Dendritic cell treated with granulocyte-macrophage colony-stimulating factor and Interleukin-4, amounts not matched to agents 40 ng/mL and 50 ng/mL, for 4 days (primary cell): ENCODE data around the gene ESD.
"Not testable (repeated sequence)": the region's sequence is repeated elsewhere in the genome, so short reads cannot be mapped to it uniquely, and the experiment has no call there.

Experiments
- H3K27ac Mint-ChIP-seq: one replicate; pipeline ENCODE4 v1.8.0; 2022; ENCODE audit warnings: mild to moderate bottlenecking, mixed read lengths
- H3K27me3 Mint-ChIP-seq: one replicate; pipeline ENCODE4 v1.8.0; 2022; ENCODE audit warnings: mild to moderate bottlenecking, mixed read lengths
- H3K36me3 Mint-ChIP-seq: one replicate; pipeline ENCODE4 v1.8.0; 2022; ENCODE audit warnings: low read depth, mixed read lengths
- H3K4me1 Mint-ChIP-seq: one replicate; pipeline ENCODE4 v1.8.0; 2022; ENCODE audit warnings: low read depth, mixed read lengths
- H3K4me3 Mint-ChIP-seq: one replicate; pipeline ENCODE4 v1.8.0; 2022; ENCODE audit warnings: mild to moderate bottlenecking, moderate library complexity, mixed read lengths
- H3K9me3 Mint-ChIP-seq: one replicate; pipeline ENCODE4 v1.8.0; 2022; ENCODE audit warnings: mixed read lengths
- intact Hi-C: fragments of 100-400 bp; cut with micrococcal nuclease; formaldehyde crosslinking; loops from one replicate; pipeline ENCODE4 v1.15.0; 2022

Gene ESD

DNA sequence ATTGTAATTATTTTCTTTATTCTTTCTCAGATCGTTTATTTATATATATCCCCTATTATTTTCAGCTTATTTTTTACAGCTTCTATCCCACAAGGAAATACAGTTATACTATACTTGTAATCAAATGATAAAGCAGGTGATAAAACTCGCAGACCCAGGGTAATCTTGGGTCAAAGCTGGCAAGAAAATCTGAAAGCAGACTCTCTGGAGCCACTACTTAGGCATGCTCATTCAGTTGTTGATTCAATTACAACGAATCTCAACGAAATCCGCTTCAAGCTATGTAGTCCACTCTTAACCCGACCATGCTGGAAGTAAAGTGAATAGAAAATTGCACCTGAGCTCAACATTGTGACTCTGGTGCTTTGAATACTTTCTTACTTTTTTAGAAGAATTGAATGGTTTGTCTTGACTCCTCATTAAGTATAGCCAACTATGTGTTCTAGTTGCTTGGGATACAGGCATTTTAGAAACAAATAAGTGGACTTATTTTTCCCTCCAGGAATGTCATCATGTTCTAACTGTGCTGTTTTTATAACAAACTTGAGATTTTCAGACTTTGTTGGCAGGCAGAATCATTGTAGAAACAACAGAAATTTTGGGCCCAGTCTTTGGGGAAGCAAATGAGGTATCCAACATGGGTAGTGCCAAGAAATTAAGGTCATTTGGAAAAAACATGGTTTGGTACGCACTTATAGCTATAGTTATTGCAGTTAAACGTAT lies 21.4 kb downstream of the ESD start:
- Mint-ChIP-seq H3K27me3 (no peaks in the 10 kb centered on the region), H3K36me3 (peaks cover 82% of the 10 kb centered on the region), H3K27ac (no peak overlapping the region), H3K4me1 (no peaks in the 10 kb centered on the region), H3K9me3 (no peaks in the 10 kb centered on the region), H3K4me3 (no peak overlapping the region)
- intact Hi-C loops: no loop called here

DNA sequence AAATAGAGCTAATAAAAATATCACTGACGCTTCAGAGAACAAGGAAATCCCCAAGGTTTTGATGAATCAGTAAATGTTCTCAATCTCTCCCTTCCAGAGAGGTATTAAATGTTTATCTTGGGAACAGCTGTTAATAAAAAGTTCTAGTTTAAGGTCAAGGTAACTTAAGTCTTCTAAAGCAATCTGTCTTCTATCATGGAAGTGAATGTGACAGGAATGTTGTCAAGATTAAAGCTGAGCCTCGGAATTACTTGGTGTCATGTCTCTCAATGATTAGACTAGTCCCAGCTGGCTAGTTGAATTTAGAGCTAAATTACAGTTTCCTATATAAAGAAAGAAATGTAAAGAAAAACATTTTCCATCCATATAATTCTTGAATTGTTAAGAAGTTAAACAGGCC lies 23.4 kb downstream of the ESD start:
- H3K4me3 Mint-ChIP-seq: no peak overlapping the region
- intact Hi-C loops: no loop called here
- H3K27ac Mint-ChIP-seq: no peak overlapping the region
- H3K27me3 Mint-ChIP-seq: no peaks in the 10 kb centered on the region
- H3K36me3 Mint-ChIP-seq: peaks cover 80% of the 10 kb centered on the region
- no peaks in the 10 kb centered on the region for H3K9me3 Mint-ChIP-seq
- no peaks in the 10 kb centered on the region for H3K4me1 Mint-ChIP-seq

DNA sequence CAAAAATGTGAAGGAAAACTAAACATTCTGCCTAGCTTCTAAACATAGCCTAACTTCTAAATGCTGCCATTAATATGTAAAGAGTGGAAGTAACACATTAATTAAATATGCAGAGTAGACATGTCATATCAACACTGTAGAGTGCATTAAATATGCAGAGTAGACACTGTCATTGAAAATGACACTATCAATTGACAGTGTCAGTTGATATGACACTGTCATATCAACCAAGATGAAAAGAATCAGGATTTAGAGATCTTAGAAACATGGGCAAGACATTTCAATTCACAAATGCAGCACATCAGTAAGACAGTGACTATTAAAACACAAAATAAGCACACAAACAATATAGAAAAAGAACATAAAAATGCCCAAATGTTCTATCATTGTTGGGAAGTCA lies 25.3 kb downstream of the ESD start:
- Mint-ChIP-seq H3K4me1 (no peaks in the 10 kb centered on the region), H3K9me3 (no peaks in the 10 kb centered on the region), H3K27ac (no peak overlapping the region), H3K4me3 (no peak overlapping the region), H3K27me3 (no peaks in the 10 kb centered on the region), H3K36me3 (peaks cover 66% of the 10 kb centered on the region)
- intact Hi-C loops: no loop called here

DNA sequence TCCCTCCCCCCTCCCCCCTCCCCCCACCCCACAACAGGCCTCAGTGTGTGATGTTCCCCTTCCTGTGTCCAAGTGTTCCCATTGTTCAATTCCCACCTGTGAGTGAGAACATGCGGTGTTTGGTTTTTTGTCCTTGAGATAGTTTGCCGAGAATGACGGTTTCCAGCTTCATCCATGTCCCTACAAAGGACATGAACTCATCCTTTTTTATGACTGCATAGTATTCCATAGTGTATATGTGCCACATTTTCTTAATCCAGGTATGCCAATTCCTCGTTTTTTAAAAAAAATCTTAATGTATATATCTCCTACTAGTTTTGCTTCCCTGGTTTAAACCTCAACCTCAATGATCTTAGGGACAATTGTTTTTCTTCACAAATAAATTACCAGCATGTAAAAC lies 27.0 kb downstream of the ESD start:
- H3K27me3 Mint-ChIP-seq, H3K4me3 Mint-ChIP-seq, intact Hi-C loops, H3K4me1 Mint-ChIP-seq, H3K9me3 Mint-ChIP-seq, H3K27ac Mint-ChIP-seq: not testable (repeated sequence)
- peaks cover 49% of the 10 kb centered on the region for H3K36me3 Mint-ChIP-seq

DNA sequence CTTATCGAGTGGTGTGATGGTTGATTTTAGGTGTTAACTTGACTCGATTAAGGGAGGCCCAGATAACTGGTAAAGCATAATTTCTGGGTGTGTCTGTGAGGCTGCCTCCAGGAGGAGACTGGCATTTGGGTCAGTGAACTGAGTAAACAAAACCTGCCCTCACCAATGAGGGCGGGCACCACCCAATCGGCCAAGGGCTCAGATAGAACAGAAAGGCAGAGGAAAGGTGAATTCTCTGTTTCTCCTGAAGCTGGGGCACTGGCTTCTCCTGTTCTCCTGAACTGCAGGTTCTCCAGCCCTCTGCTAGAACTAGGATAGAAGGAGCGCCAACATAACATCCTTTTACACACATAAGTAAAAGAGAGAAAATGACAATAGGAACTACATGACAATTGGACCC lies 35.1 kb downstream of the ESD start:
- no peaks in the 10 kb centered on the region for H3K9me3 Mint-ChIP-seq
- no peaks in the 10 kb centered on the region for H3K36me3 Mint-ChIP-seq
- H3K27me3 Mint-ChIP-seq: peaks cover 8% of the 10 kb centered on the region
- H3K4me3 Mint-ChIP-seq: no peak overlapping the region
- intact Hi-C loops: no loop called here
- no peak overlapping the region for H3K27ac Mint-ChIP-seq
- peaks cover 46% of the 10 kb centered on the region for H3K4me1 Mint-ChIP-seq

DNA sequence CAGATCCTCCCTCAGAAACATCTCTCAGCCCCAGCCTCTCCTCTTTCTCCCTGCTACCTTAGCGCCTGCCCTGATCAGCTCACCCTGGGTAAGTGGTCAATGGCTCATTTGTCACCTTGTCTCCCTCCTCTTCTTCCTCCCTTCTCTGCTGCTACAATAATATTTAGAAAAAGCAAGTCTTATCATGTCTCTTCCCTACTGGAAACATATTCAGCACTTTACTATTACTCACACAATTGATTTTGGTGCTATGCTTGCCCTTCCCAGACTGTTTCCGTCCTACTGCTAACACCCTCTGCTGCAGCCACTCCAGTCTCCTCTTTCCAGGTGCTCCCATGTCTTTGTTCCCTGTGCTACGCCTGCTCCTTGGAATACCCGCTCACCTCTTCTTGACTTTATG lies 35.8 kb downstream of the ESD start:
- intact Hi-C loops: no loop called here
- H3K9me3 Mint-ChIP-seq: no peaks in the 10 kb centered on the region
- no peaks in the 10 kb centered on the region for H3K36me3 Mint-ChIP-seq
- no peak overlapping the region for H3K27ac Mint-ChIP-seq
- peaks cover 8% of the 10 kb centered on the region for H3K27me3 Mint-ChIP-seq
- H3K4me1 Mint-ChIP-seq: peaks cover 50% of the 10 kb centered on the region
- H3K4me3 Mint-ChIP-seq: no peak overlapping the region

DNA sequence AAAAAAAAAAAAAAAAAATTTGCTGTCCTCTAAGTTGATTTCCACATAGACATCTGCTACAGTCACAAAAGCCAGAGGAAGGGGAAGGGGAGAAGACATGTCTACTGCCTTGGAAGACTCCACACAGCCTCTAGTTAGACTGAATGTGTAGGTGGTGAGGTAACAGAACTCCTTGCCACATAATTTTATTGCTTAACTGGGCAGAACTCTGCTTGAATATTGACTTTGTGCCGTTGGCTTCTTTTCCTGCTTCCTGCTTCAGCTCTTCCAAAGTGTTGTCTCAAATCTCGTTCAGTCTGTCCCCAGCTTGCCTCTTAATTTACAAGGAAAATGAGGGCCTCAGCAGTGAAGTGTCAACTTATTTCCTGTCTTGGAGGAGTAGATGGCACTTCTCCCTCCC lies 37.1 kb downstream of the ESD start:
- Mint-ChIP-seq H3K27ac (peak overlapping the region; percentile 50), H3K27me3 (peaks cover 8% of the 10 kb centered on the region), H3K4me1 (peaks cover 50% of the 10 kb centered on the region), H3K36me3 (no peaks in the 10 kb centered on the region), H3K4me3 (no peak overlapping the region), H3K9me3 (no peaks in the 10 kb centered on the region)
- intact Hi-C loops: no loop called here

DNA sequence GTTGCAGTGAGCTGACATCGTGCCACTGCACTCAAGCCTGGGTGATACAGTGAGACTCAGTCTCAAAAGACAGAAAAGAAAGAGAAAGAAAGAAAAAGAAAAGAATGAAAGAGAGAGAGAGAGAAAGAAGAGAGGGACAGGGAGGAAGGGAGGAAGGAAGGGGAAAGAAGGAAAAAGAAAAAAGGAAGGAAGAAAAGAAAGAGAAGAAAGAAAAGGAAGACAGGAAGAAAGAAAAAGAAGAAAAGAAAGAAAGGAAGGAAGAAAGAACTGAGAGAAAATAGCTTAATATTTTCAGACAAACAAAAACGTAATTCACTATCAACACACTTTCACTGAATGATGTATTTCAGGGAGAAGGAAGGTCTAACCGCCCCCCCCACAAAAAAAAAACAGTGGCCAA lies 39.3 kb downstream of the ESD start:
- Mint-ChIP-seq H3K4me3 (no peak overlapping the region), H3K27ac (peak overlapping the region; percentile 79), H3K9me3 (no peaks in the 10 kb centered on the region), H3K36me3 (peaks cover 13% of the 10 kb centered on the region), H3K27me3 (peaks cover 19% of the 10 kb centered on the region), H3K4me1 (peaks cover 50% of the 10 kb centered on the region)
- intact Hi-C loops: no loop called here

DNA sequence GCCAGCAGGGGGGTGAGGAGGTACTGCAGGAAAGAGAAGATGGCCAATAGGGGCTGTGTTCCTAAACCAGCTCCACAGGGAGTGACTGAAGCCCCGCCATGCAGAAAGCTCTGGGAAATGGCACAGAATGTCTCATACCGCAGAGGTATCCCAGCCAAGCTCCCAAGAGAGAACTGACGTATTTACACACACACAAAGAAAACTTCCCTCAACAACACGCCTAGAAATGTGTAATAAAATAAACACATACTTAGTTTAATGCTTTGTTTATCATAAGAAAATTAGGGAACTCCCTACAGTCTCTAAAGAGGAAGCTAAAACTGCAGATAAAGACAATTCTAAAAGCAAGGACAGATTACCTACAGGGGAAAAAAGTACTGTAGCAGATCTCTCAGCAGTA lies 40.0 kb downstream of the ESD start:
- Mint-ChIP-seq H3K27ac (peak overlapping the region; percentile 79), H3K4me1 (peaks cover 54% of the 10 kb centered on the region), H3K4me3 (no peak overlapping the region), H3K27me3 (peaks cover 19% of the 10 kb centered on the region), H3K9me3 (no peaks in the 10 kb centered on the region), H3K36me3 (peaks cover 13% of the 10 kb centered on the region)
- intact Hi-C loops: no loop called here

DNA sequence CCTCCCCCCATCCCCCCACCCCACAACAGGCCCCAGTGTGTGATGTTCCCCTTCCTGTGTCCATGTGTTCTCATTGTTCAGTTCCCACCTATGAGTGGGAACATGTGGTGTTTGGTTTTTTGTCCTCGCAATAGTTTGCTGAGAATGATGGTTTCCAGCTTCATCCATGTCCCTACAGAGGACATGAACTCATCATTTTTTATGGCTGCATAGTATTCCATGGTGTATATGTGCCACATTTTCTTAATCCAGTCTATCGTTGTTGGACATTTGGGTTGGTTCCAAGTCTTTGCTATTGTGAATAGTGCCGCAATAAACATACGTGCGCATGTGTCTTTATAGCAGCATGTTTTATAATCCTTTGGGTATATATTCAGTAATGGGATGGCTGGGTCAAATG lies 41.5 kb downstream of the ESD start:
- intact Hi-C loops, H3K27ac Mint-ChIP-seq, H3K9me3 Mint-ChIP-seq, H3K4me3 Mint-ChIP-seq: not testable (repeated sequence)
- Mint-ChIP-seq H3K36me3 (peaks cover 21% of the 10 kb centered on the region), H3K27me3 (peaks cover 19% of the 10 kb centered on the region), H3K4me1 (peaks cover 54% of the 10 kb centered on the region)

DNA sequence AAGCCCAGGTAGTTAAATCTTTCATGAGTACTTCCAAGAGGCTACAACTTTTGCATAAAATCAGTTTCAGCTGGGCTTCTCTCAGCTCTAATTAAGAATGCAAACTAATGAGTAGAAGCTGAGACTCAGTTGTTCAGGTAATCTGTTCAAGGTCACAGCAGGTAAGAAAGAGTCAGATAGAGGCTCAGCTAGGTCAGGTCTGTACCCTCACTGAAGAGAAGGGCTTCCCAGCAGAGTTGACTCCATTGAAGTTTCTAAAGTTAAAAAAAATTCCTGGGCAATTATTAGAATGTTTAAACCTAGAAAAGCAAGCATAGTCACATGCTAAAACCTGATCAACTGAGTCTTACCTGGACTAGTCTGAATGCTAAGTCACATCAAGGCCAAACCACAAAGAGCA lies 42.1 kb downstream of the ESD start:
- intact Hi-C loops: no loop called here
- Mint-ChIP-seq H3K27me3 (peaks cover 22% of the 10 kb centered on the region), H3K4me1 (peaks cover 47% of the 10 kb centered on the region), H3K27ac (no peak overlapping the region), H3K9me3 (no peaks in the 10 kb centered on the region), H3K4me3 (no peak overlapping the region), H3K36me3 (peaks cover 28% of the 10 kb centered on the region)

DNA sequence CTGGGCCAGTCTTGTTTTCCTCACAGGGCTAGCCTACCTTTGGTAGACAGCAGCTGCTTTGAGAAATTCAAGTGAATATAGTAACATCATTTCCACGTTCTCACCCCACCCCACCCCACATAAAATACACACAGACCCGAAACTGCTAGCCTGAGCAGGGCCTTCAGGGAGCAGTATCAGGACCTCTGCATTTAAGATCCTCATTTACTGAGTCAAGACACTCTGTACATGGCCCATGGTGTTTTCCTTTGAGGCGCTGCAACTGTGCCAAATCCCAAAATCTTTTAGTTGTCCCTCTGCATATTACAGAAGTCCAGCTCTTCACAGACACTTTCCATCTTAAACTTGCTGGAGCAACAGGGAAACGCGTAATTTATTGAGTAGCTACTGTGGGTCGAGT lies 43.0 kb downstream of the ESD start:
- no peak overlapping the region for H3K4me3 Mint-ChIP-seq
- H3K9me3 Mint-ChIP-seq: no peaks in the 10 kb centered on the region
- peaks cover 39% of the 10 kb centered on the region for H3K4me1 Mint-ChIP-seq
- intact Hi-C loops: no loop called here
- peaks cover 22% of the 10 kb centered on the region for H3K27me3 Mint-ChIP-seq
- peaks cover 36% of the 10 kb centered on the region for H3K36me3 Mint-ChIP-seq
- no peak overlapping the region for H3K27ac Mint-ChIP-seq

DNA sequence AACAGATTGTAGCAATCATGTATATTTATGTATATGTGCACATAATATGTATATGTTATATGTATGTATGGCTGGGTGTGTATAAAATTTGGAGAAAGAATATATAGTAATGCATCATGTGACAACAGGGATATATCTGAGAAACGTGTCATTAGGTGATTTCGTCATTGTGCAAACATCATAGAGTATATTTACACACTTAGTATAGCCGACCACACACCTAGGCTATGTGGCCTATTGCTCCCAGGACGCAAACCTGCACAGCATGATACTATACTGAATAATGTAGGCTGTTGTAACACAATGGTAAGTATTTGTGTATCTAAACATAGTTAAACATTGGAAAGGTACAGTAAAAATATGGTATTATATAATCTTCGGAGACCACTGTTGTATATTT lies 43.8 kb downstream of the ESD start:
- Mint-ChIP-seq H3K36me3 (peaks cover 42% of the 10 kb centered on the region), H3K4me3 (no peak overlapping the region), H3K27me3 (peaks cover 22% of the 10 kb centered on the region), H3K9me3 (no peaks in the 10 kb centered on the region), H3K4me1 (peaks cover 37% of the 10 kb centered on the region), H3K27ac (no peak overlapping the region)
- intact Hi-C loops: no loop called here

DNA sequence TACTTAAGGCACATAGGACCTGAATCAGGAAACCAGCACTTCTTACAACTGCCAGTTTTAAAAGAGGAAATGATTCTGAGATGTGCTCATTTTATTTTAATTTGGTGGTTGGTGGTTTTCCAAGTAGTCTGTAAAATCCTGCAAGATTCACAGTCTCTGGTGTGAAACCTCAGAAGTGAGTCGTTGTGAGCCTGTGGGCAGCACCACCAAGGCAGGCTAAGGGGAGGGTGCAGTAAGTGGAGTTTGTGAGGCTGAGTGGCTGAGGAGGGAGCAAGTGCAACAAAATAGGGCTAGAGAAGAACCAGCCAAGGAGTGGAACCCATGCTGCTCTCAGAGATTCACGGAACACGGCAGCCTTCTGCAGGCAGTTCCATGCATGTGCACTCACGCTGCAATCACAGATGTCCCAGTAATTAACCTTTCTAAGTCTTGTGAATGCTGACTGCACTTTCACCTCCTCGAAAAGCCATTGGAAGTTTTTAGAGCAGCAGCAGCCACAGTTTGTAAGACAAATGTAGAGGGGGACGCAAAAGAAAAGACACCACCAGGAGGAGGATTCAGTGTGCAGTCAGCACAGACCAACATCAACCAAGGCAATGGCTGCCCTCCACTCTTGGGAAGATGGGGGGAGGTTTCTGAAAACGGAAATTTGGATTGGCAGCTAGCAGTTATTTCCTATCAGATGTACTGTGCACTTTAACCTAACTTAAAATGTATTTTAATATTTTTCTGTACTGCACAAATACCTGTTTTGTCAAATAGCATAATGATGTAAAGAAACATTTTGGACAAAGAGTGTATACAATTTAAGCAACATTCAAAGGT lies 44.9 kb downstream of the ESD start:
- intact Hi-C loops: no loop called here
- H3K36me3 Mint-ChIP-seq: peaks cover 47% of the 10 kb centered on the region
- peak overlapping the region; percentile 19 for H3K27ac Mint-ChIP-seq
- no peaks in the 10 kb centered on the region for H3K9me3 Mint-ChIP-seq
- peaks cover 17% of the 10 kb centered on the region for H3K27me3 Mint-ChIP-seq
- H3K4me1 Mint-ChIP-seq: peaks cover 26% of the 10 kb centered on the region
- H3K4me3 Mint-ChIP-seq: peak overlapping the region; percentile 10
